NCI-H460 (cell line): ENCODE data around the gene NAT9. TPM values are rescaled to one million over a fixed set of nuclear protein-coding genes. Genes with fewer than 3 reads are reported as not detected.

ENCODE experiments used
- DNase-seq: peaks from one replicate; pipeline ENCODE4 v3.0.0-alpha.2; 2016; ENCODE audit warnings: low read depth; ENCODE audit errors: extremely low read depth
- polyA plus RNA-seq: library from polyadenylated mRNA; depleted of rRNA; stranded (reverse); fragments of >200 nt; gene quantifications from 2 replicates; pipeline ENCODE4 v1.2.3, GENCODE V29; 2014; cell fraction: nucleus; rRNA removed
- total RNA-seq: library from RNA; depleted of rRNA; stranded (reverse); fragments of >200 nt; shearing (Covaris generic); gene quantifications from 2 replicates; pipeline ENCODE4 v1.2.3, GENCODE V29; 2014; rRNA removed

Gene NAT9
- 27.9 and 33.8 TPM in 2 replicates for total RNA-seq
- 227 and 324 TPM in 2 replicates for polyA plus RNA-seq

- peak; percentile 95 for DNase-seq
Observed at GRCh38 chr17:74776044-74776962, at the start of gene NAT9. TSS of gene NAT9 (minus strand) at chr17:74776345. CDS start at chr17:74775698, 647 bp downstream.

- no peak for DNase-seq
Observed at GRCh38 chr17:74824961-74825627, 48.9 kb upstream of the NAT9 start.

GRCh38 chr17:74822939-74823367 is 46.8 kb upstream of the NAT9 start:
- DNase-seq: no peak

GRCh38 chr17:74822335-74822938 is 46.3 kb upstream of the NAT9 start:
- no peak for DNase-seq

GRCh38 chr17:74821655-74822334 is 45.6 kb upstream of the NAT9 start:
- DNase-seq: no peak

GRCh38 chr17:74819801-74820436 is 43.8 kb upstream of the NAT9 start:
- DNase-seq: no peak

GRCh38 chr17:74818291-74818938 is 42.3 kb upstream of the NAT9 start:
- DNase-seq: no peak

- no peak for DNase-seq
Observed at GRCh38 chr17:74816905-74817620, 40.9 kb upstream of the NAT9 start.

- DNase-seq: no peak
Observed at GRCh38 chr17:74815550-74816370, 39.6 kb upstream of the NAT9 start.

- DNase-seq: no peak
Observed at GRCh38 chr17:74815067-74815466, 38.9 kb upstream of the NAT9 start.

- no peak for DNase-seq
Observed at GRCh38 chr17:74814453-74814852, 38.3 kb upstream of the NAT9 start.

- no peak for DNase-seq
Observed at GRCh38 chr17:74812109-74813009, 36.2 kb upstream of the NAT9 start.

- no peak for DNase-seq
Observed at GRCh38 chr17:74810699-74811485, 34.7 kb upstream of the NAT9 start.

- no peak for DNase-seq
Observed at GRCh38 chr17:74808714-74809430, 32.7 kb upstream of the NAT9 start.

- no peak for DNase-seq
Observed at GRCh38 chr17:74807925-74808324, 31.8 kb upstream of the NAT9 start.

GRCh38 chr17:74807441-74807840 is 31.3 kb upstream of the NAT9 start:
- no peak for DNase-seq
